GM18907 (cell line): Measurements from ENCODE around the gene TTI1.

Experiments
- ATAC-seq: cut with Tn5 transposase; IDR thresholded peaks from one replicate; pipeline ENCODE4 v1.9.1; 2021; ENCODE audit warnings: mild to moderate bottlenecking, moderate library complexity; ENCODE audit not compliant: unreplicated experiment

Gene TTI1

DNA sequence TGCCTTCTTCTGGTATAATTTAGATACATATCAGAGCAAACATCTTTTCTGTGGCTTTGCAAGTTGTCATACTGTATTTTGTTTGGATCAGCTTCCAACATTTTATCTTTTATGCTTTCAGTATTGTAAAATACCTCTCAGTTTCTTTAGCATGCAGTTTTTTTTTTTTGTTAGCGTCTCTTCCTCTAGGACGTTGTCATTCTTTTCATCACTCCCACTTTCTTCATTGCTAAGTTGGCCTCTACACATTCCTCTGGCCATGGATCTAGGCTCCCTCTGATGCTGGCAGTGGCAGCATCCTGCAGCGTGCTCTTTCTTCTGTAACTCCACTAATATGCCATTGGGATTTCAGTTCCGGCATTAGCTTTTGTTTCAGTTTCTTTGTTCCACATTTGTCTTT lies 22.0 kb upstream of the TTI1 start:
- no peak for ATAC-seq

DNA sequence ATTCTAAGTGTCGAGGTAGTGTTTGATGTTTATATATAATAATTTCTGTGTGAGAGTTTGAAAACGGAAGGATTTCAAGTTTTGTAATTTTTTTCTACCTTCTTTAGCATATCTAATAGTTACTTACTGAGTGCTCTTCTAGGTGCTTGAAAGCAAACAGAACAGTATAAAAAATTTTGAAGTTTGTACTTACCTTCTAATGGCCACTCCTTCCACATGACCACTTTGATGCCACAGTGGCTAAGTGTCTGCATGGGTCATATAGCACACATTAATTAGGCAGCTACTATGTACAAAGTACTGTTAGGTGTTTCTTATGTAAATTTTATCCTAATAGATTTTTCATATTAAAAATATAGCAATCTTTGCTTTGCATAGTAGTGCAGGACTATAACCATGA lies 21.4 kb upstream of the TTI1 start:
- no peak for ATAC-seq

DNA sequence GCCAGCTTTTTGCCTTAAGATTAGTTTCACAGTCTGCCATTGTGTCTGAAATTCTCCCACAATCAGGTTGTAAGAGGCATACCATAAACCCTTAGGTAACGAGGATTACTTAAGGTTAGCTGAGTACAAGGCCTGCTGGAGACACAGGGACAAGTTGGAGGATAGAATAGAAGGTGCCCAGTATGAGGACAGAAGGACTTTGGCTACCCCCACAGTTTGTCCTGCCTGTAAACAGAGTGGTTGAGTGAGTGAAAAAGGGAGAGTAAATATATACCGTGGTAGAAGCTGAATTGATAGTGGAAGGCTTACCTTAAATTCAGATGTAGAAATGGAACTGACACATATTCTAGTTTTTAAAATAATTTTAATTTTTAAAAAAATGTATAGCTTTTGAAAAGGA lies 19.6 kb upstream of the TTI1 start:
- ATAC-seq = no peak

DNA sequence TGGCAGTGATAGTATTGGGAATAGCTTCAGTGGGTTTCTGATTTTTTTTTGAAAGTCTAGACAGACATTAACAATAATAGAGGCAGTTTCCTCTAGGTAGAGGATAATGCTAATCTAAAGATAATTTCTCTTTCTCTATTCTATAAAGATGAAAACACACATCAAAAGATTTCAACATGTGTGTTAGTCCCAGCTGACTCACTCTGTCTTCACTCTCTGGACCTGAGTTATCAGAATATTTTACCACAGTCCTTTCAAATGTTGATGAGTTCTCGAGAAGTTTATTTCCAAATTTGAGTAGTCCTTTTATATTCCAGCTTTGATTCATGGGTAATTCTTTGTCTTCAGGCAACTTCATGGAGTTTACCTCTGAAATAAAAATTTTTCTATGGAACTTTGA lies 17.4 kb upstream of the TTI1 start:
- ATAC-seq = no peak

DNA sequence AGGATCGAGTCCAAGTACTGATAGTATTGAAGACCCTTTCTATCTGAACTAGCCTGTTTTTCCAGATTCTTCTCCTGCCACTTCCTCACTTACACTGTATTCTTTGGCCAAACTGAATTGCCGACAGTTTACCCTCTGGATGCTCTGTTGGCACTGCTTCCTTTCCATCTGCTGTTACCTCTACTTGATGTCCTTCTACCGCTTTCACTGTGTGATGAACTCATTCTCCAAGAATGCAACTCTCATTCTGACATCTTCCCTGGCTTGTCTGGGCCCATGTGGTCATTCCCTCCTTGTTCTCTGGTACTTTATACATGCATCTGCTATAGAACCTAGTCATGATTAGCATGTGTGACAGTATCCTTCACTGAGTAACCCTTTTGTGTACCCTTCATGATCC lies 16.5 kb upstream of the TTI1 start:
- no peak for ATAC-seq

DNA sequence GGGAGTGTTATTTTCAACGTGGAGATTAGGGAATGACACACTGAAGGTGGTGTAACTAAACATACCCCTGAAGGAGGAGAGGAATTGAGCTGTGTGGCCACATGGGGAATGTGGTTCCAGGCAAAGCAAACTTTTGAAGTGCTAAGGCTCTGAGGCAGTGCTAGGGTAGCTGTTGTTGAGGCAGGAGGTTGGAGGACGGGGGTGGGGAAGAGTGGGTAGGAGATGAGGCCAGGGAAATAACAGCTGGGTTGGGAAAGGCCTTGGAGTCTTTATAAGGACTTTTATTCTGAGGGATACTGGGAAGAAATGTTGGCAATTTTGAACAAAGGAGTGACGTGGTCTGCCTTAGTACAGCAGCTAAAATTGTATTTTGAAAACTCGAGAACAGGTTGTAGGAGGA lies 13.3 kb upstream of the TTI1 start:
- no peak for ATAC-seq

DNA sequence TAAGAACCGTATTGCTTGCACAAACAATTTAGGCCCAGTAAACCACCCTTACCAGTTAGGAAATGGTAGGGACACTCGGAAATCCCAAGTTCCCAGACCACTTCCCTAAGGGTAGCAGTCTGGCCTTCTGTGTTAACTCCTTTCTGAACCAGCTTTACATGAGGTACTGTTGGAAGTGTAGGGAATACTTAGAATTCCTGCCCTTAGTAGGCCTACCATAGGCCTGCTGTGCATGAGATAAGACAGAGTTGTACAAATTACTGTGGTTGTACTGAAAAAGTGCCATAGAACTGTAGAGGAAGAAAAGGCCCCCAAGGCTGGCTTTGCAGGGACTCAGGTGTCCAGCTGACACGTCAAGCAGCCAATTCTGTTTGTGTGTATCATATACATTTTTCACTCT lies 11.4 kb upstream of the TTI1 start:
- no peak for ATAC-seq

DNA sequence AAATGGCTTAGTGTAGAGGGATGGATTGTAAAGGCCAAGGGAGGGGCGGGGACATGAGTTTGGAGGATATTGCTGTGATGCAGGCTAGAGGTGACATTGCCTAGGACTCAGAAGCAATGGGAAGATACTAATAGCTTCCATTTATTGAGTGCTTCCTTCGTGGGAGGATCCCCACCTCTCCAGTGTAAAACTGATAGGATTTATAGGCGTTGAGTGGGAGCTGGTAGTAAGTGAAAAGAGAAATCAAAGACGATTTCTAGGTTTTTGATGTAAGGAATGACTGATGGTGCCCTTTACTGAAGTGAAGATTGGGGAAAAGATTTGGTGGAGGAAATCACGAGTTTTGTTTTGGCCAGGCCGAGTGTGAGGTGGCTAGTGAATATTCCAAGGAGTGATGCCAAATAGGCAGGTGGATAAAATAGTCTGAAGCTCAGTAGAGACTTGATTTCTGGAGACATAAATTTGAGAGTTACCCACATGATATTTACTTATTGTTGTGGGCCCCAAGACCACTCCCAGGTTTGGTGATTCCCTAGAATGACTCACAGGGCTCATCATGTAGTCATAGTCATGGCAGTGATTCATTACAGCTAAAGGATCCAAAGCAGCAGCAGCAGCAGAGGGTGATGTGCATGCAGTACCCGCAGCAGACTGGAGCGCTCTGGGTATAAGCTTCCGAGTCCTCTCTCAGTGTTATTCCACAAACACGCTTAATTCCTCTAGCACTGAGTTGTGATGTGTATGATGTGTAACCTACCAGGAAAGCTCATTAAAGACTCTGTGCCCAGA lies 10.4 kb upstream of the TTI1 start:
- ATAC-seq = no peak

DNA sequence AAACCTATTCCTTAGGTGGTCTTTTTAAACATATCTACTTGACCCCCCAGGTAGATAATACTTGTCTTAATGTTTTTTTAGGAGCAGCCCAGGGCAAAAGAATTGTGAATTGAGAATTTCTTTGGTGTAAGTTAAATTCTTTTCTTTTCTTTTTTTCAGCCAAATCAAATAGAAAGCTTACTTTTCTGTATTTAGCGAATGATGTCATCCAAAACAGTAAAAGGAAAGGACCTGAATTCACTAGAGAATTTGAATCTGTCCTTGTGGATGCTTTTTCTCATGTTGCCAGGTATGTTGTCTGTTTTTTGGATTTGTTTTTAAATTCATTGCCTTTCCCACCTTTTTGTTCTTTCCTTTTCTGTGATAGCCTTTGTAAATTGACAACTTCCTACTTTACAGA lies 7.0 kb upstream of the TTI1 start:
- no peak for ATAC-seq

DNA sequence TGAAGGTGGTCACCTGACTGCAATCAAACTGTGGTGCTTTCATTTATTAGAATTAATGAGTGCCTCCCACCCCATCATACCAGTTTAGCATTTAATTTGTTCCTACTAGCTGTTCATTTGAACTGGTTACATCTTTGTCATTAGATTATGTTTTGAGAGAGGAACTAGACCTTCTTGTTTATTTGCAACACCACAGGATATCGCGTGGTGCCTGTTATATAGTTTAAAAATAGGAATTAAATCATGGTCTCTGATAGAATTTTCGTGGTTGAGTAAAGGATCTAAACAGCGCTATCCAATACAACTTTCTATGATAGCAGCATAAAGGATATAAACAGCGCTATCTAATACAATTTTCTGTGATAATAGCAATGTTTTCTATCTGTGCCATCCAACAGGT lies 3.1 kb upstream of the TTI1 start:
- ATAC-seq = no peak

DNA sequence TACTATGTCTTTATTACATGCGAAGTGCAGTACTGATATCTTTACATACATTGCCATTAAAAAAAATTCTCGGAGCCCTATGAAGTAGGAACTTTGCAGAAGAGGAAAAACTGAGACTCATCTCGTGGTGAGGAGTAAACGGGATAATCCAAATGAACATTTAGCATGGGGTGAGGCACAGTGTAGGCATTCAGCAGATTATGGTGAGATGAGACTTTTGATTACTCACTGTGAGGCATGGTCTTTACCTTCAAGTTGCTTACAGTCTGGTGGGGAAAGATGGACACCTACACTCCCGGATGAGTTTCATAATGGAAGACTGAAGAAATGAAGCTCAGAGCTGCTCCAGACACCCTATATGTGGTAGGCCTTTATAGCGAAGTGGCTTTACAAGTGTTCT lies 1.7 kb upstream of the TTI1 start:
- ATAC-seq = no peak

DNA sequence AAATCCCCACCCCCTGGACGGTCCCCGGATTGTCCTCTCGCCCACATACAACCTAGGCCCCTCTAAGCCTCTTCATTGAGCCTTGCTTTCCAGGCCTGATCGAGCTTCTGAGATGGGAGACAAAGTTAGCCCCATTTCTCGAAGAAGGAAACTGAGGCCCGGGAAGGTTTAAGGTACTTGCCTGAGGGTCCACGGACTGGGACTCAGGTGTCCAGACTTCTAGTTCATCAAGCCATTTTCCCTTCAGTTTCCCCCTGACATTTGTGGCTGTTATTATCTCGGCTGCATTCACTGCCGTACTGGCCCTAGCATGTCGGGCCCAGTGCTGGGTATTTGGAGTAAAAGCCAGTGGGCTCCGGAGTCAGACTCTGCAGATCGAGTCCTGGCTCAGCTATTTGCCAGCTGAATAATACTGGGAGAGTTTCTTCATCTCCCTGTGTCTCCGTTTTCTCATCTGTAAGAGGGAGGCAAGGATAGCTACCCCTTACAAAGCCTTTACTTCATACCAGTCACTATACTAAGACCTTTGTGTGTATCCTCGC lies 923 bp upstream of the TTI1 start:
- ATAC-seq = peak; percentile 17

DNA sequence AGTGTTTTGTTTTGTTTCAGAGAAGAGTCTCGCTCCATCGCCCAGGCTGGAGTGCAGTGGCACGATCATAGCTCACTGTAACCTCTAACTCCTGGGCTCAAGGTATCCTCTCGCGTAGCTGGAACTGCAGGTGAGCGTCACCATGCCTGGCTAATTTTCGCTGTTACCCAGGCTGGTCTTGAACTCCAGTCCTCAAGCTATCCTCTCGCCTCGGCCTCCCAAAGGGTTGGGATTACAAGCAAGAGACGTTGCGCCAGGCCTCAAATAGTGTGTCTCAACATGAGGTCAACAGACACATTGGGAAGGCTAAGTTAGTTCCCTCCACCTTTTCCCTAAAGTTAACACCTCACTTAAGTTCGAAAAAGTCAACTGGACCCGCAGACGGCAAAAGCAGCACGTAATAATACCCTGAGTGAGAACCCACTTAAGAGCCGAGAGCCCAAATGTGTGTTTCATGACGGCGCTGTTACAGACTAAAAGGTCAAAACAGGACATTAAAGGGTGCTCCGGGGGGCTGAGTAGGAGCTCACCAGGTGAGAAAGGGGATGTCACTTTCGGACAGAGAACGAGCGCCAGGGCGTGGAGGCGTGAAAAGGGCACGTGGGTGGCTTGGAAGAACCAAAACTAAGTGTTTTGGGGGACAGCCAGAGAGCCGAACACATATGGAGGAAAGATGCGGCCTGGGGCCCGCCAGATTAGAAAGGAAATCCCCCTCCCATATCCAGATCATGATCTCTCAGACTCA lies 499 bp downstream of the TTI1 start:
- peak; percentile 53 for ATAC-seq

DNA sequence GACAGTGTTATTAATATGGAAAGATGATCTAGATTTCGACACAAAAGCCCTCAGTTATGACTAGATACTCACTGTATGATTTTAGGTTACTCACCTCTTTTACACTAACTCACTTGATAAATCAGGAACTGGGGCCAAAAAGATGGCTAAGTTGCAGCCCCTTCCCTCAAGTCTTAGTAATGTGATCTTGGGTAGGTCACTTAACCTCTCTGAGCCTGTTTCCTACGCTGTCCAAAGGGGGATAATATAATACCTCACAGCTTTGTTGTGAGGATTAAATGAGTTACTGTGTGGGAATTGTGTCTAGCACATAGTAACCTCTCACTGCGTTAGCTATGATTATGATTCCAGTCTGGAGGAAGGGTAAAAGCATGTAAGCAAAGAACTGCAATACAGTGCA lies 1.3 kb downstream of the TTI1 start:
- no peak for ATAC-seq

DNA sequence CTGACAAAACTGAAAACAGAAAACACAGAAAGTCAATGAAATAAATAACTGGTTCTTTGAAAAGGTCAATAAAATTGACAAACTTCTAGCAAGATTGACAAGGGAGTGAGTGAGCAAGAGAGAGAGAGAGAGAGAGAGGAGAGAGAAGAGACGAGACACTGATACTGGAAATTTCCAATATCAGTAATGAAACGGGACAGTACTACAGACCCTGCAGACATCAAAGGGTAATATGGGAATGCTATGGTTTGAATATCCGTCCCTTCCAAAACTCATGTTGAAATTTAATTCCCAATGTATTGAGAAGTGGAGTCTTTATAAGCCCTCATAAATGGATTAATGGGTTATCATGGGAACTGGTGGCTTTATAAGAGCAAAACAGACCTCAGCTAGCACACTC lies 3.8 kb downstream of the TTI1 start:
- no peak for ATAC-seq

DNA sequence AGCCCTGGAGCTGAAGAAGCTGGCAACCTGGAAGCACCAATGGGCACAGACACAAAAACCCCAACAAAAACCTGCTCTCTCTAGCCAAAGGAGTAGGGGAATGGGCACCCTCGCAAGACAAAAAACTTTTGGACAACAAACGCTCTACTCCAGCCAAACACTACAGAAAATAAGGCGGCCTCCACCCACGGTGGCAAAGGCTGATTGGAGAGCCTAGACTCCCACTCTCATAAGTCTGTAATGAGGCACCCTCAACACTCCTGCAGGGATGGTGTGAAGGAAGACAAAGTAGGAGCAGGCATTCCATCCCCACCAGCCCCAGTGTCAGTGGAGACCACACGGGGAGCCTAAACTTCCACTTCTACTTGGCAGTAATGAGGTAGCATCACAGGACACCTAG lies 8.8 kb downstream of the TTI1 start:
- no peak for ATAC-seq

DNA sequence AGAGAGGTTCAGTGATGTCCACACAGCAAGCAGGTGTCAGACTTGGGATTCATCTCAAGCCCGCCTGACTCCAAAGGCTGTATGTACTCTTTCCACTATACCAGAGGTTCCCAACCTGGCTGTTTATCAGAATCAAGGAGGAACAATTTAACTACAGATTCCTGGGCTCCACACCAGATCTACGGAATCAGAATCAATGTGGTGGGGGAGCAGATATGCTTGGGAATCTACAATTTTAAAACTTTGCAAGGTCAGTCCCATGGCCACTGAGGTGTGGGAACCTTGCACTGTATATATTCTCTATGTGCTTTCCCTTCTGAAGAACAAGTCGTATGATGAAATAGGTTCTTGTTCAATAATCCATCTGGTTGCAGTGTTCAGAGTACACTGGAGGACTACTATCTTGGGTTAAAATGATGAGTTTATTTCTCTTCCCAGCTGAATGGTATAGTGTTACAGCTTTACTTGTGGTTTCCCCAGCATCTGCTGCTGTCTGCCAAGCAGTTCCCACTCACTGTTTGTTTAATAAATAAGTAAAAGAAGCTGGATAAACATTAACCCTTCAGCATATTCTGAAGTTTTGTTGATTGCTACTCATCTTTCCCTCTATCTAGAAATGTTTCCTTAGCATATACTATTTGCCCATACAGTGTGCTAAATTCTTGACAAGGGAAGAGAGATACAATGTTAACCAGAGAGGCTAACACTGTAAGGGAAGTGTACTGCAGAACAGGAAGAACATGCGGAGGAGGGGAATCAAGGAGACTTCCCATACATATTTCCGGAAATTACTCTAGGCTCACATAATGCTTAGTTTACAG lies 9.9 kb downstream of the TTI1 start:
- ATAC-seq = no peak

DNA sequence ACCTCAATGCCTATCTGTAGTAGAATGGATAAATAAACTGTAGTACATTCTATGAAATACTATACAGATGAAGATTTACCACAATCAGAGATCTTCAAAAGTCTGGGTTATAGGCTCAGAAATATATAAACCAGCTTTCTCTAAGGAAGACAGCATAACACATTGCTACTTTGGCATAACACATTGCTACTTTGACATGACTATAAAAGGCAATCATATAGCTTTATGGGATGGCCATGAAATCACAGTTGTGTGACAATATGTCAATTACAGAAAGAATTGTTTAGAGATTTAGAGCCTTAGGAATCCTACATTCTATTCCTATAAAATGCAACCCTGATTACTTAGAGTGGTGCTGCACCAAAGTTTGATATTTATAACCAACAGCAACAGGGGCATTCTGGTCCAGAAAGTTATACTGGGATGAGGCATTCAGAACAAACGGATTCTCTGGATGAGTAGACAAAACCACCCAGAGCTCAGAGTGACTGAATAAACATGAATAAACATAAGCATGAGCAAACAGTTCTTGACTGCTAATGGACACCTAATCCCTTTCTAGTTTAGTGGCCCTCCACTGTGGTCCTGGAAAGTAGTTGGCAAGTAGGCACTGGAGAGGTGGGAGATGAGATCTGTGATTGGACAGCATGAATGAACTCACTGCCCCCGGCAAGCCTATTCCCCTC lies 12.0 kb downstream of the TTI1 start:
- no peak for ATAC-seq

DNA sequence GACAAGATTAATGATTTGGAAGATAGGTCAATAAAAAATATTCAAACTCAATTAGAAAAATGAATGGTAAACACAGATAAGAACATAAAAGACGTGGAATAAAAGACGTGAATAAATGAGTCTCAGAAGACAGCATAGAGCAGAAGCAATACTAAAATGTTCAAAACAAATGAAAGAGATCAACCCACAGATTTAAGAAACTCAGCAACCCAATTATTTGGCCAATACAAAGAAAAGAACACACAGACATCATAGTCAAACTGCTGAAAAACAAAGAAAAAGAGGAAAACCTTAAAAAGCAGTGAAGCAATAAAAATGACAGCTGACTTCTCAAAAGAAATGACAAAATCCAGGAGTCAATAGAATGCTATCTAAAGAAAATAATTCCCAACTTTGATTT lies 14.9 kb downstream of the TTI1 start:
- ATAC-seq = no peak

DNA sequence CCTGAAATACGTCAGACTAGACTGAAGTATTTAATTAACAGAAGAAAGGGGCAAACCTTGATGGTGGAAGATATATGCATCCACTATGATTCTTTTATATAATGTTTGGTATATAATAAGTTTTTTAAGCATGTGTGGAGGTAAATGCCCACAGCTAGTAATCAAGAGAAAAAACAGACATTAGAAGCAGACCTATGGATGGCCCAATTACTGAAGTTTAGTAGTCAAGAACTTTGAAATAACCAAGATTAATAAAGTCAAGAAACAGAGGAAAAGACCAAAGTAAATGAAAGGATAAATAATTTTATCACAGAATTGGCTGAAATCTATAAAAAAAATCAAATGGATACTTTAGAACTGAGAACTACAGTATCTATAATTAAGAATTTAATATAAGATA lies 15.3 kb downstream of the TTI1 start:
- no peak for ATAC-seq

DNA sequence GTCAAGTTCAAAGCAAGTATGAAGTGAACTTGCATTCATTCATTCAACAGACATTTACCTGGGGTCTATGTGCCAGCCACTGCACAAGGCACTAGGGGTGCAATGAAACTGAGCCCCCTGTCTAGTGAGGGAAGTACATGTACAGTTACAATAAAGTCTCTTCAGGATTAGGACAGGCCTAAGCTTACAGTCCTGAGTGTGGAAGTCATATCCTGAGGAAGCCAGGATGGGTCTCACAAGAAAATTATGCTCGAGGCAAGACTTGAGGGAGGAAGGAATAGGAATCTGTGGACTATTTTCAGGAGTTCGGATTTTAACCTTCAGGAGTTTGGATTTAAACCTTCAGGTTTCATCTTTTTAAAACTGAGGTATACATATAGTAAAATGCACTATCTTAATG lies 19.4 kb downstream of the TTI1 start:
- no peak for ATAC-seq
